Placental pericyte (primary cell): Measurements from ENCODE around the gene MIA2. TPM values are rescaled to one million over a fixed set of nuclear protein-coding genes. Genes with fewer than 3 reads are reported as not detected.

Experiments used
- total RNA-seq: library from RNA; depleted of rRNA; stranded (reverse); fragments of >200 nt; gene quantifications from 2 replicates; pipeline ENCODE4 v1.2.3, GENCODE V29; 2012

MIA2 gene
- total RNA-seq: 17.8 and 36.1 TPM in 2 replicates

GRCh38 chr14:39233680-39234326 lies at the start of gene MIA2:
MIA2 (plus strand) TSS chr14:39233915; CDS start chr14:39234115, 200 bp downstream.

GRCh38 chr14:39432179-39432618 lies 198.5 kb downstream of the MIA2 start, which contains the start of gene FBXO33:
FBXO33 (minus strand) TSS chr14:39432433; CDS start chr14:39432162, 271 bp downstream.

Other genes starting within 250 kb of the MIA2 start
- gene SEC23A, start 130.7 kb upstream of the MIA2 start, total RNA-seq: 323 and 349 TPM in 2 replicates
- 12.3 and 19.9 TPM in 2 replicates for gene GEMIN2, start 119.6 kb upstream of the MIA2 start, total RNA-seq
- gene TRAPPC6B, start 63.6 kb upstream of the MIA2 start, total RNA-seq: 25.6 and 32.8 TPM in 2 replicates
- 14.7 and 19.2 TPM in 2 replicates for gene PNN, start 58.7 kb upstream of the MIA2 start, total RNA-seq
- 10.1 and 27.8 TPM in 2 replicates for gene FBXO33, start 198.5 kb downstream of the MIA2 start, total RNA-seq